GM21360 (cell line): Measurements from ENCODE around the gene GNG7.
"Not testable (repeated sequence)": the region's sequence is repeated elsewhere in the genome, so short reads cannot be mapped to it uniquely, and the experiment has no call there.

Source experiments
- ATAC-seq: cut with Tn5 transposase; IDR thresholded peaks from one replicate; pipeline ENCODE4 v1.9.1; 2021; ENCODE audit warnings: mild to moderate bottlenecking, moderate library complexity; ENCODE audit not compliant: unreplicated experiment

GNG7 gene

GRCh38 chr19:2646866-2647535, 55.5 kb downstream of the GNG7 start:
- no peak for ATAC-seq

- no peak for ATAC-seq
Measured at GRCh38 chr19:2645826-2646225, 56.7 kb downstream of the GNG7 start.

- not testable (repeated sequence) for ATAC-seq
Measured at GRCh38 chr19:2643123-2643737, 59.3 kb downstream of the GNG7 start.

DNA sequence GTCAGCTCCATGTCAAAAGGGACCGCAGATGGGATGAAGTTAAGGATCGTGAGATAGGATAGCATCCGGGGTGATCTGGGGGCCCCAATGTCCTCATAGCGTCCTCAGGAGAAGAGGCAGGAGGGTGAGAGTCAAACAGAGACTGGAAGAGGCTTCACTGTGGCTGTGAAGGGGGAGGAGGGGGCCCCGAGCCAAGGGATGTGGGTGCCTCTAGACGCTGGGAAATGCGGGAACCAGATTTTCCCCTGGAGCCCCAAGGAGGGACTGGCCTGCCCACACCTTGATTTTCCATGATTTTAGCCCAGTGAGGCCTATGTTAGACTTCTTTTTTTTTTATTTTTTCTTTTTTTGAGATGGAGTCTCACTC, 61.2 kb downstream of the GNG7 start:
- ATAC-seq = no peak

DNA sequence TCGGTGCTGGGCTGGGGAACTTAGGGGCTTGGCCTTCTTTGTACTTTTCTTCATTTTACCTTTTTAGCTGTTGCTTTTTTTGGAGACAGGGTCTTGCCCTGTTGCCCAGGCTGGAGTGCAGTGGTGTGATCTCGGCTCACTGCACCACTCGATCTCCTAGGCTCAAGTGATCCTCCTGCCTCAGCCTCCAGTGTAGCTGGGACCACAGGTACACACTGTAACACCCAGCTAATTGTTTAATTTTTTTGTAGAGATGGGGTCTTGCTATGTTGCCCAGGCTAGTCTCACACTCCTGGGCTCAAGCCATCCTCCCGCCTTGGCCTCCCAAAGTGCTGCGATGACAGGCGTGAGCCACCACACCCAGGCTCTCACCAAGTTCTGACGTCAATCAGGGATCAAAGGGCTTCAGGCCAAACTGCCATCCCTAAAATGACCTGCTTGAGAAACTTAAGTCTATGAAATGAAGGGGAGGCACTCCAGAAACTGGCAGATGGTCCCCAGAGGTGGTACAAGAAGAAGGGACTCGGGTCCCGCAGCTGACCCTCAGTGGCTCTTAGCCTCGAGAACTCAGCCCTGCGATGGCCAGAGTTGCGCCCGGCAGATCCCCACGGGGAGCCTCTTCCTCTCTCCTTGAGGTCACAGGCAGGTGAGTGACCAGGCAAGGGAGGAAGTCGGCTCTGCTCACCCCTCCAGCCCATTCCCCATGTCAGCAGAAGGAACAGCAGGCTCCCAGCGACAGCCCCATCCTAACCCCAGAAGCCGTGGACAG, 61.7 kb downstream of the GNG7 start:
- no peak for ATAC-seq

GRCh38 chr19:2639999-2640398, 62.5 kb downstream of the GNG7 start:
- no peak for ATAC-seq

GRCh38 chr19:2638417-2638940, 64.0 kb downstream of the GNG7 start:
- ATAC-seq = no peak

DNA sequence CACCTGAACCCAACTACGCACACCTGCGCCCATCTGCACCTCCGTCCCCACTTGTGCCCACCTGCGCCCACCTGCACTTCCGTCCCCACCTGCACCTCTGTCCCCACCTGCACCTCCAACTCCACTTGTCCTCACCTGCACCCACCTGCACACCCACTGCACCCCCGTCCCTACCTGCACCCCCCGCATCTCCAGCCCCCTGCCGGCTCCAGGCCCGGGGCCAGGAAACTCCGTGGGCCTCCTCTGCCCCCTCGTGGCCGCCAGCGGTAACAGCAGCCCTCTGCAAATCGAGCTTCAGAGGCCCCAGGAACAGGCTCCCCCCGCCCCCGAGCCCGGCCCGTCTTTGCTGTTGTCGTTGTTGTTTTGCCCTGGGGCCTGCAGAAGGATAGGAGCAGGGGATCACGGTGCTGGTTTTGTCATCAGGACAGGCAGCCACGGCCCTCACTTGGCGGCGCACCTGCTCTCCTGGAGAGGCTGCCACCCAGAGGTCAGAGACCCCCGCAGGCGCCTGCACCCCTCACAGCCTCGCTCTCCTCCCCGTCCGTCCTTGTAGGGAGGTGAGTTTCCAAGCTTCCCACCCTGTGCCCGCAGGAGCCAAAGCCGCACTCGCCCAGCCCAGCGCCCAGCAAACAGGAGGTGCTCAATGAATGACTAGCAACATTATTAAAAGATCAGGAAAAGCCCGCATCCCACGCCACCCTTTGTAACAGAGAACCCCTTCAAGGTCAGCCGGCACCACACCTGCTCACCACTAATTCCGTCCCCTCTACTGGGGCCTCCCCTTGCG, 65.4 kb downstream of the GNG7 start:
- no peak for ATAC-seq

- no peak for ATAC-seq
Measured at GRCh38 chr19:2636141-2636896, 66.2 kb downstream of the GNG7 start.

- ATAC-seq = no peak
Measured at GRCh38 chr19:2634960-2635359, 67.5 kb downstream of the GNG7 start.

DNA sequence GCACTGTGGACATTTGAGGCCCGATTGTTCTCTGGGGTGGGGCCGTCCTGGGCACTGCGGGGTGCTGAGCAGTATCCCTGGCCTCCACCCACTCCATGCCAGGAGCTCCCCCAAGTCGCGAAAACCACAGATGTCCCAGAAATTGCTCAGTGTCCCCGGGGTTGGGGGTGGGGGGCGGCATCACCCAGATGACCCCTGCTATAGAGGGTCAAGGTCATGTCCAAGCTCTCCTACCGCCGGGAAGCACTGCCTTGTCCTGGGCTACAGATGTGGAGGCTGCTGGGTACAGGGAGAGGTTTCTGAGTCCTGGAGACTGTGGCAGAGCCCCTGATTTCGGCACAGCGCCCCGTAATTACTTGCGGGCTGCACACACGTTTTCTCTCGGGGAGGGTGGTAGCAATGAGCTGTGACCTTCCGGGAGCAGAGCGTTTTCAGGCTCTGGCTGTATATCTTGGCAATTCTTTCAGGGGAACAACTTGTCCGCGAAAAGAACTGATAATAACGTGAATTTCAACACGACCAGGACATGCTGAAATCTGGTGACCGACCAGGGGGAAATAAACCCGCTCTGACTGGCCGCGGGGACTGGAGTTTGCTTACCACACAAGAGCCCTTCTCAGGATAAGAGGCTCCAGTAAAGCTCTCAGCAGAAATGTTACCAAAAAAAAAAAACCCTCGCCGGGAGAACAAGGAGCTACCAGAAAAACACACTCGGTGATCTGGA, 68.1 kb downstream of the GNG7 start:
- no peak for ATAC-seq

DNA sequence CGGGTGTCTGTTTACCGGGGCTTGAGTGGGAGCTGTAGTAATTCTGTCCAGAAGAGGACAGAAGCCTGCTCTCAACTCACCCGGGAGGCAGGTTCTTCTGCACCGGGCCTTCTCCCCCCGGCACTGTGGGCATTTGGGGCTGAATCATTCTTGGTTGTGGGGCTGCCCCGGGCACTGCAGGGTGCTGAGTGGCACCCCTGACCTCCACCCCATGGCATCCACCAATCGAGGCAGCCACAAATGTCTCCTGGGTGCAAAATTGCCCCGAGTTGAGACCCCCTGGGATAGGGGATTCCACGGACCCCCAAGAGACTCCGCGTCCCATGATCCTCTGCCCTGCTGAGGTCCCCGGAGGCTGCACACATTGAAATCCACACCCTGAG, 68.8 kb downstream of the GNG7 start:
- ATAC-seq = no peak

DNA sequence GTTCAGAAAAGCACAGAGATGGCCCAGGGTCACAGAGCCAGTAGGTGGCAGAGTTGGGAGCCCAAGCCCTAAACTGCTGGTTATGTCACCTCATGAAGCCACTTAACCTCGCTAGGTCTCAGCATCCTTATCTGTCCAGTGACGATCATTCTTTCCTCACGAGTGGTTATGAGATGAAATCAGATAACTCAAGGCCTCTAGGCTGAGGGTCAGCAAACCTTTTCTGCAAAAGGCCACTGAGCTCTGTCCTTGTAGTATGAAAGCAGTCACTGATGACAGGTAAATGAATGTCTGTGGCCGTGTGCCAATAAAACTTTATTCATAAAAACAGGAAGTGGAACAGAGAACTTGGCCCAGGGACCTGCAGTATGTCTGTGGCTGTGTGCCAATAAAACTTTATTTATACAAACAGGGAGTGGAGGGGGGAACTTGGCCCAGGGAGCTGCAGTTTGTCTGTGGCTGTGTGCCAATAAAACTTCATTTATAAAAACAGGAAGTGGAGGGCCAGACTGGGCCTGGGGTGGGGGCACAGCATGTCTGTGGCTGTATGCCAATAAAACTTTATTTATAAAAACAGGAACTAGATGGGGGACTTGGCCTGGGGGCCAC, 71.2 kb downstream of the GNG7 start:
- ATAC-seq = no peak

DNA sequence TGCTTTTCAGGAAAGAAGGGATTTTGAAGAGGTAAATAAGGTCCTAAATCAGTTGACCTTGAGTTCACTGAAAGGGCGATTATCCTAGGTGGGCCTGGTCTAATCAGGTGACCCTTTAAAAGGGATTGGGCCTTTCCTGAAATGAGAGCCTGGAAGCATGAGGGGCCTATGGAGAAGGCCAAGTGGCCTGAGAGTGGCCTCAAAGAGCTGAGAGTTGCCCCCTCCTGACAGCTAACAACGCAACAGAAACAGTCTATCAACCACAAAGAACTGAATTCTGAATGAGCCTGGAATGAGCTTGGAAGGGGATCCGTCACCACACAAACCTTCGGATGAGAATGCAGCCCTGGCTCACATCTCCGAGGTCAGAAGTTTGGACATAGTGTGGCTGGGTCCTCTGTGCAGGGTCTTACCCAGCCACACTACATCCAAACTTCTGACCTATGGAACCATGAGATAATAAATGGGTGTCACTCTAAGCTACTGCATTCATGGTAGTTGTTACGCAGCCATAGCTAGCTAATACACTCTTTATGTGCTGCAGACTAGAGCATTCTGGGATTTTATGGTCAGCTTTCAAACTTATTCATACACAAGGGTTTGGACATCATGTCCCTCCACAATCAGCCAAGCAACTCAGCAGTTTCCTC, 72.0 kb downstream of the GNG7 start:
- ATAC-seq = no peak

DNA sequence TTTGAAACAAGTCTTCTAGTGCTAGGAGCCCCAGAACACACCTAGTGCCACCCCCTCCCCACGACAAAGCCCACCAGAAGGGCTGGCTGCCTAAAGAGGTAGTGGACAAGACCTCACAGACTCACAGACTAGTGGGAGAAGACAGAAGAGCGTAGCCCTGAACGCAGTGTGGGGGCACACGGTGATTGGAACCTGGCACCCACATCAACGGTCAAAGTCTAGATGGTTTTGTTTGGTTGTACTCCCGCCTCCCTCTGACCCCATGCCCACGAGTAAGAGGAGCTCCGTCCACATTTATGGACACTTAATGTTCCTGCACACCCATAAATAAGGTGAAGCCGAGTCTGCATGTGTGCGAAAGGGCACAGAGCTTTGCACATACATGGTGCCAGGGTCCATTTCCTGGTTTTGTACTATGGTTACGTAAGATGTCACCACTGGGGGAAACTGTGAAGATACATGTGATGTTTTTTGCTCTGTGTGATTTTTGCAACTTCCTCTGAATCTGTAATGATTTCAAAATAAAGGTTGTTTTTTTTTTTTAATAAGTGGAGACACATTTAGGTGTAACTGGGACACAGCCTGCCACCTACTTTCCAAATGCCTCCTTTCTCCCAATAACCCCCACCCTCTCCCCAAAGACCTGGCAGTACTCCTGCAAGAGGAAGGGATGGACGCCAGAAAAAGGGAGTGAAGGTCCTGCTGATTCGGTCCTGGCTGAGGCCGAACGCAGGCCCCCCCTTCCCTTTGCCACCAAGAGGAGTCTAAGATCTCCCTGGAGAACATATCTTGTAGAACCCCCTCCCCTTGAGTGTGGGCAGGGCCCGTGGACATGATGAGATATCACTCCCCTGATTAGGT, 72.8 kb downstream of the GNG7 start:
- ATAC-seq = no peak

DNA sequence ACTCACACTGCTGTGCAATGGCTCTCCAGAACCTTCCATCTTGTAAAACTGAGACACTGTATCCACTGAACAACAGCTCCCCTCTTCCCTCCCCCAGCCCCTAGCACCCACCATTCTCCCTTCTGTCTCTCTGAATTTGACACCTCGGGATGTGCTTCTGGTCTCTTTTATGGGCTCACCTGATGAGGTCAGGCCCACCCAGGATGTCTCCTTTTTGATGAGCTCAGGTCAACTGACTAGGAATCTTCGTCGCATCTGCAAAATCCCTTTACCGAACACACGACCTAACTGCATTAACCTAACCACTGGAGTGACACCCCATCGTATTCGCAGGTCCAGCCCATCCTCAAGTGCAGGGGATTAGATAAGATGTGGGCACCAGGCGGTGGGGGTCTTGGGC, 73.9 kb downstream of the GNG7 start:
- ATAC-seq = no peak

GRCh38 chr19:2627855-2628254, 74.6 kb downstream of the GNG7 start:
- no peak for ATAC-seq

GRCh38 chr19:2627319-2627829, 75.1 kb downstream of the GNG7 start:
- no peak for ATAC-seq
